ENCODE data around the gene ZNF438. TPM values are rescaled to one million over a fixed set of nuclear protein-coding genes. Genes with fewer than 3 reads are reported as not detected.

The ZNF438 gene
- total and polyA plus RNA-seq, 10 of the 15 experiments (the other 5 are each of a cell fraction or from before 2014, with no cell fraction given), result 0.93 to 5.2 (median 1.9) TPM

DNA sequence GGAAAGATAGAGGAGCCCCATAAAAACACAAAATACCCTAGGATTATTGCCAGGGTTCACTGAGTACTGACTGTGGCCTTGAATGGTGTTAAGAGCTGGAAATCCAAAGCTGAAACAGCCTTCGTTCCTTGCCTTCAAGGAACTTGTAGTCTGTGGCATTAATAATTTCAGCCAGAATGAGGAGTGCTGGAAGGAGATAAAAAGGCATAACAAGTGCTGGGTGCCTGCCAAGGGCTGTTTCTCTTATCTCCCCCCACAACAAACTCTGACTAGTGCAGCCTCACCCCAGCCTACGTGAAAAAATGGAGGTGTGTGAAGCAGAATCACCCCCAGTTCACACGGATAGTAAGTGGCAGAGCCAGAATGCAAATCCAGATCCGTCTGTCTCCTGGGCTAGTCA lies 203.0 kb downstream of the ZNF438 start:
- DNase-seq (ENCODE audit: low read depth, low spot score), result no peak
- BruUV-seq (replicated peaks), result no TSS peak
- in situ Hi-C loops (cut with MboI), result no loop called here

More for the DNA sequence above, 203.0 kb downstream of the ZNF438 start:
- H3K36me3 ChIP-seq (ENCODE audit: control insufficient read depth in 2 of 2, insufficient read depth in 2 of 2, low read length in 1 of 2), result no peaks in the 10 kb centered on the region
- H3K27ac ChIP-seq (ENCODE audit: control insufficient read depth, insufficient read depth), result no peak overlapping the region
- intact Hi-C loops (cut with micrococcal nuclease; ENCODE audit: unreplicated experiment), result no loop called here
- H3K79me2 ChIP-seq (ENCODE audit: control insufficient read depth, insufficient read depth, low read length), result no peaks in the 10 kb centered on the region
- H2AFZ ChIP-seq (ENCODE audit: control insufficient read depth, low read depth, low read length), result no peak overlapping the region
- H4K20me1 ChIP-seq (ENCODE audit: control insufficient read depth, insufficient read depth), result no peaks in the 10 kb centered on the region
- ChIA-PET SMC1A (ENCODE audit: uncharacterized antibody, unreplicated experiment) (no interaction called here), CTCF (no interaction called here), RAD21 (ENCODE audit: unreplicated experiment) (no interaction called here), POLR2A (no interaction called here)
- H3K4me2 ChIP-seq (ENCODE audit: control insufficient read depth, insufficient read depth), result no peak overlapping the region
- no peak overlapping the region for H3K4me3 ChIP-seq
- no peaks in the 10 kb centered on the region for H3K27me3 ChIP-seq (replicated peaks in 1 of 2; ENCODE audit: control insufficient read depth in 2 of 2, insufficient read depth in 2 of 2, low read length in 1 of 2)
- H3K9ac ChIP-seq (ENCODE audit: control insufficient read depth, insufficient read depth, low read length), result no peak overlapping the region
- no peak for ATAC-seq
- no peaks in the 10 kb centered on the region for H3K4me1 ChIP-seq (ENCODE audit: control insufficient read depth, insufficient read depth, low read length)
- FAIRE-seq, result no peak
- no peaks in the 10 kb centered on the region for H3K9me3 ChIP-seq (replicated peaks; ENCODE audit: control insufficient read depth, insufficient read depth, low read length)
- 9% methylated on average over 4 of the region's 4 CpGs for WGBS (ENCODE audit: insufficient coverage, insufficient replicate concordance, low lambda C conversion rate, missing lambda C conversion rate)
- TF ChIP-seq STAT1 (conservative IDR thresholded peaks at IDR 0.05), result no peak
- no peak for TF ChIP-seq FOXM1 (IDR thresholded peaks at IDR 0.05; ENCODE audit: low read depth, low read length)
- no peak for TF ChIP-seq CBX3 (IDR thresholded peaks at IDR 0.05; ENCODE audit: borderline replicate concordance, low read depth)
- TF ChIP-seq, protein P1, sequence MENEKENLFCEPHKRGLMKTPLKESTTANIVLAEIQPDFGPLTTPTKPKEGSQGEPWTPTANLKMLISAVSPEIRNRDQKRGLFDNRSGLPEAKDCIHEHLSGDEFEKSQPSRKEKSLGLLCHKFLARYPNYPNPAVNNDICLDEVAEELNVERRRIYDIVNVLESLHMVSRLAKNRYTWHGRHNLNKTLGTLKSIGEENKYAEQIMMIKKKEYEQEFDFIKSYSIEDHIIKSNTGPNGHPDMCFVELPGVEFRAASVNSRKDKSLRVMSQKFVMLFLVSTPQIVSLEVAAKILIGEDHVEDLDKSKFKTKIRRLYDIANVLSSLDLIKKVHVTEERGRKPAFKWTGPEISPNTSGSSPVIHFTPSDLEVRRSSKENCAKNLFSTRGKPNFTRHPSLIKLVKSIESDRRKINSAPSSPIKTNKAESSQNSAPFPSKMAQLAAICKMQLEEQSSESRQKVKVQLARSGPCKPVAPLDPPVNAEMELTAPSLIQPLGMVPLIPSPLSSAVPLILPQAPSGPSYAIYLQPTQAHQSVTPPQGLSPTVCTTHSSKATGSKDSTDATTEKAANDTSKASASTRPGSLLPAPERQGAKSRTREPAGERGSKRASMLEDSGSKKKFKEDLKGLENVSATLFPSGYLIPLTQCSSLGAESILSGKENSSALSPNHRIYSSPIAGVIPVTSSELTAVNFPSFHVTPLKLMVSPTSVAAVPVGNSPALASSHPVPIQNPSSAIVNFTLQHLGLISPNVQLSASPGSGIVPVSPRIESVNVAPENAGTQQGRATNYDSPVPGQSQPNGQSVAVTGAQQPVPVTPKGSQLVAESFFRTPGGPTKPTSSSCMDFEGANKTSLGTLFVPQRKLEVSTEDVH (IDR thresholded peaks at IDR 0.05; ENCODE audit: low read depth, partially characterized antibody), result no peak
- TF ChIP-seq CBFB (IDR thresholded peaks at IDR 0.05; ENCODE audit: low read depth), result no peak
- TF ChIP-seq, protein P2, sequence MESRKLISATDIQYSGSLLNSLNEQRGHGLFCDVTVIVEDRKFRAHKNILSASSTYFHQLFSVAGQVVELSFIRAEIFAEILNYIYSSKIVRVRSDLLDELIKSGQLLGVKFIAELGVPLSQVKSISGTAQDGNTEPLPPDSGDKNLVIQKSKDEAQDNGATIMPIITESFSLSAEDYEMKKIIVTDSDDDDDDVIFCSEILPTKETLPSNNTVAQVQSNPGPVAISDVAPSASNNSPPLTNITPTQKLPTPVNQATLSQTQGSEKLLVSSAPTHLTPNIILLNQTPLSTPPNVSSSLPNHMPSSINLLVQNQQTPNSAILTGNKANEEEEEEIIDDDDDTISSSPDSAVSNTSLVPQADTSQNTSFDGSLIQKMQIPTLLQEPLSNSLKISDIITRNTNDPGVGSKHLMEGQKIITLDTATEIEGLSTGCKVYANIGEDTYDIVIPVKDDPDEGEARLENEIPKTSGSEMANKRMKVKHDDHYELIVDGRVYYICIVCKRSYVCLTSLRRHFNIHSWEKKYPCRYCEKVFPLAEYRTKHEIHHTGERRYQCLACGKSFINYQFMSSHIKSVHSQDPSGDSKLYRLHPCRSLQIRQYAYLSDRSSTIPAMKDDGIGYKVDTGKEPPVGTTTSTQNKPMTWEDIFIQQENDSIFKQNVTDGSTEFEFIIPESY (IDR thresholded peaks at IDR 0.05), result no peak
- TF ChIP-seq, protein P3, sequence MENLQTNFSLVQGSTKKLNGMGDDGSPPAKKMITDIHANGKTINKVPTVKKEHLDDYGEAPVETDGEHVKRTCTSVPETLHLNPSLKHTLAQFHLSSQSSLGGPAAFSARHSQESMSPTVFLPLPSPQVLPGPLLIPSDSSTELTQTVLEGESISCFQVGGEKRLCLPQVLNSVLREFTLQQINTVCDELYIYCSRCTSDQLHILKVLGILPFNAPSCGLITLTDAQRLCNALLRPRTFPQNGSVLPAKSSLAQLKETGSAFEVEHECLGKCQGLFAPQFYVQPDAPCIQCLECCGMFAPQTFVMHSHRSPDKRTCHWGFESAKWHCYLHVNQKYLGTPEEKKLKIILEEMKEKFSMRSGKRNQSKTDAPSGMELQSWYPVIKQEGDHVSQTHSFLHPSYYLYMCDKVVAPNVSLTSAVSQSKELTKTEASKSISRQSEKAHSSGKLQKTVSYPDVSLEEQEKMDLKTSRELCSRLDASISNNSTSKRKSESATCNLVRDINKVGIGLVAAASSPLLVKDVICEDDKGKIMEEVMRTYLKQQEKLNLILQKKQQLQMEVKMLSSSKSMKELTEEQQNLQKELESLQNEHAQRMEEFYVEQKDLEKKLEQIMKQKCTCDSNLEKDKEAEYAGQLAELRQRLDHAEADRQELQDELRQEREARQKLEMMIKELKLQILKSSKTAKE (IDR thresholded peaks at IDR 0.05; ENCODE audit: low read depth, poor library complexity, severe bottlenecking), result no peak
- no peak for TF ChIP-seq EZH2 (IDR thresholded peaks at IDR 0.05; ENCODE audit: borderline replicate concordance, control insufficient read depth, low read depth, low read length)
- no peak for TF ChIP-seq JUND (IDR thresholded peaks at IDR 0.05; ENCODE audit: low read depth, low read length)
- no peak for TF ChIP-seq SUZ12 (IDR thresholded peaks at IDR 0.05; ENCODE audit: unreplicated experiment)
- no peak for TF ChIP-seq MXI1 (IDR thresholded peaks at IDR 0.05; ENCODE audit: low read depth, low read length)
- TF ChIP-seq RAD21 (IDR thresholded peaks at IDR 0.05; ENCODE audit: insufficient read depth, low read depth, low read length), result no peak
- no peak for TF ChIP-seq NFXL1 (IDR thresholded peaks at IDR 0.05; ENCODE audit: borderline replicate concordance)
- TF ChIP-seq IRF5 (IDR thresholded peaks at IDR 0.05; ENCODE audit: borderline replicate concordance), result no peak
